ENCODE measurements around the gene DOCK3.
"Not testable (repeated sequence)": the region's sequence is repeated elsewhere in the genome, so short reads cannot be mapped to it uniquely, and the experiment has no call there.

The DOCK3 gene

DNA sequence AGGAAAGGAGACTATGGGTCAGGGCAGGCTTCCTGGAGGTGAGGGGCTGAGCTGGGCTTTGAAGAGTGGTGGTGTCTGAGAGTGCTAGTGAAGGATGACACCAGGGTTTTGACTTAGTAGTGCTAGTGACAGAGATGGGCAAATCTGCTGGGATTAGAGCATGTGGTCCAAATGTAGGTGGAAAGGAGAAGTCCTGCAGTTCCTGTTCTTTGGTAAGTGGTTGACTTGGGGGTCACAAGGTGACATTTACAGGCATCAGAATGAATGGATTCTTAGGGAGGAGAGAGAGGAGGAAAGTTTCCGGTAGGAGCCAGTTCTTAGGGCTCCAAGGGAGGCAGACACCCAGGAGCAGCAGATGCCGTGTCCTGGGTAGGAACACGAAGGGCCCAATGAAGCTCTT lies 796 bp upstream of the DOCK3 start:
- TF ChIP-seq, protein P1, sequence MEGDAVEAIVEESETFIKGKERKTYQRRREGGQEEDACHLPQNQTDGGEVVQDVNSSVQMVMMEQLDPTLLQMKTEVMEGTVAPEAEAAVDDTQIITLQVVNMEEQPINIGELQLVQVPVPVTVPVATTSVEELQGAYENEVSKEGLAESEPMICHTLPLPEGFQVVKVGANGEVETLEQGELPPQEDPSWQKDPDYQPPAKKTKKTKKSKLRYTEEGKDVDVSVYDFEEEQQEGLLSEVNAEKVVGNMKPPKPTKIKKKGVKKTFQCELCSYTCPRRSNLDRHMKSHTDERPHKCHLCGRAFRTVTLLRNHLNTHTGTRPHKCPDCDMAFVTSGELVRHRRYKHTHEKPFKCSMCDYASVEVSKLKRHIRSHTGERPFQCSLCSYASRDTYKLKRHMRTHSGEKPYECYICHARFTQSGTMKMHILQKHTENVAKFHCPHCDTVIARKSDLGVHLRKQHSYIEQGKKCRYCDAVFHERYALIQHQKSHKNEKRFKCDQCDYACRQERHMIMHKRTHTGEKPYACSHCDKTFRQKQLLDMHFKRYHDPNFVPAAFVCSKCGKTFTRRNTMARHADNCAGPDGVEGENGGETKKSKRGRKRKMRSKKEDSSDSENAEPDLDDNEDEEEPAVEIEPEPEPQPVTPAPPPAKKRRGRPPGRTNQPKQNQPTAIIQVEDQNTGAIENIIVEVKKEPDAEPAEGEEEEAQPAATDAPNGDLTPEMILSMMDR (IDR thresholded peaks at IDR 0.05; ENCODE audit: borderline replicate concordance, control extremely low read depth, extremely low read depth, insufficient read depth, missing control alignments): no peak
- in situ Hi-C loops (cut with MboI; ENCODE audit: low sequenced_read_pairs, unreplicated experiment): no loop called here
- DNase-seq (ENCODE audit: low spot score): no peak

DNA sequence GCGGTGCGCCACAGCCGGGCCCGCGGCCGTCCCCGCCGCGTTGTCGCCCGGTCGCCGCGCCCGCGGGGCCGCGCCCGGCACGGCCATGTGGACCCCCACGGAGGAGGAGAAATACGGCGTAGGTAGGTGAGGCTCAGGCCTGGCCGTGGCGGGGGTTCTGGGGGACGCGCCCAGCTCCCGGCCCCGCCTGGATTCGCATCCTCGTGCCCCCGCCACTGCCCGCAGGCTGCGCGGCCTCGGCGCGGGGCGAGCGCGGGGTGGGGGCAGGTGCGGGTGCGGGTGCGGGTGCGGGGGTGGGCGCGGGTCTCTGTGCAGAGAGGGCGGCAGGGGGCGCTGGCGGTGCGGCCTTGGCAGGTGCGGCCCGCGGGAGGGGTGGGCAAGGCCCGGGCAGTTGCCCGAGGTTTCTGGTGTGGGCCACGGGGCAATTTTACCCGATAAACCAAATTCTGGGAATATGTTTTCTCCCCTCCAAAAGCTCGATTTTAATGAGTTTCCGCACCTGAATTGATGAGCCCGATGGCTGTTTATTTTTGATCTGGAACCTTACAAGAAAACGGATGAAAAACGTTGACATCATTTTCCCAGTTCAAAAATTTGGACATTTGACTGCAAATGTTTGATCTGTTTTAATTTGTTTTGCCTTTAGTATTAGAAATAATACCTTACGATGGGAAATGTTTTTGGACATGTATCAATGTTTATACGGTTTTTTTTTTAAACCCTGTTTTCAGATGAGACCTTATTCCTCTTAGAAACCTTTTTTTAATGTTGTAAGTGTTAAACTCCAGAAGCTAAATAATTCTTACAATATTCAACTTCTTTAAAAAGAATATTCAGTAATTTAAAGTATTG lies 678 bp downstream of the DOCK3 start:
- in situ Hi-C loops (cut with MboI; ENCODE audit: low sequenced_read_pairs, unreplicated experiment): no loop called here
- DNase-seq (ENCODE audit: low spot score): peak; percentile 49
- TF ChIP-seq, protein P1 (IDR thresholded peaks at IDR 0.05; ENCODE audit: borderline replicate concordance, control extremely low read depth, extremely low read depth, insufficient read depth, missing control alignments): peak; percentile 16

- TF ChIP-seq, protein P1 (IDR thresholded peaks at IDR 0.05; ENCODE audit: borderline replicate concordance, control extremely low read depth, extremely low read depth, insufficient read depth, missing control alignments): no peak
- no peak for DNase-seq (ENCODE audit: low spot score)
- in situ Hi-C loops (cut with MboI; ENCODE audit: low sequenced_read_pairs, unreplicated experiment): no loop called here
Observed at GRCh38 chr3:50676031-50676705, 1.4 kb downstream of the DOCK3 start.

DNA sequence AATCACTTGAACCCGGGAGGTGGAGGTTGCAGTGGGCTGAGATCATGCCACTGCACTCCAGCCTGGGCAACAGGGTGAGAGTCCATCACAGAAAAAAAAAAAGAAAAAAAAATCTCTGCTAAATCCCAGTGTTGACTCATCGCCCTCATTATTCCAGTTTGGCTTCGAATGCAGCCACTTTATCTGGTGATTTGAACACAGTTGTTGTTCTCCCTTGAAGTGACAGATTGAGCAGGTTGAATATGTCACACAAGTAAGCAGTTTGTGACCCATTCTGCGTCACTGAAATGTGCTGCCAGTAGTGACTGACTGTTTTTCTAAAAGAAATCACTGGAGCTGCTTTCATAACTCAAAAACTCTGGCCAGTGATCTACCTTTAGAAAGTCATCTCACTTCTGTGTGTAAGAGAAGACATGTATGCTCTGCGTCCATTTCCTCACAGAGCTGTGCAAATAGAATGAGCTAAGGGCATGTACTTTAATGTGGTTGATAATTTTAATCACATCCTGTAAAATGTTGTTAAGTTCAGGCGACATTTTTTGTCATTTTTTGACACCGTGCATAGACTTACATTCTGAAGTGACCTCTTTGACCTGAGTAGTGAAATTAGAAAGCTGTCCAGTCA lies 12.5 kb downstream of the DOCK3 start:
- in situ Hi-C loops (cut with MboI; ENCODE audit: low sequenced_read_pairs, unreplicated experiment): no loop called here
- DNase-seq (ENCODE audit: low spot score): no peak
- TF ChIP-seq, protein P1 (IDR thresholded peaks at IDR 0.05; ENCODE audit: borderline replicate concordance, control extremely low read depth, extremely low read depth, insufficient read depth, missing control alignments): no peak

GRCh38 chr3:50687916-50688315 lies 13.2 kb downstream of the DOCK3 start:
- DNase-seq (ENCODE audit: low spot score): no peak
- TF ChIP-seq, protein P1 (IDR thresholded peaks at IDR 0.05; ENCODE audit: borderline replicate concordance, control extremely low read depth, extremely low read depth, insufficient read depth, missing control alignments): no peak
- in situ Hi-C loops (cut with MboI; ENCODE audit: low sequenced_read_pairs, unreplicated experiment): no loop called here

DNA sequence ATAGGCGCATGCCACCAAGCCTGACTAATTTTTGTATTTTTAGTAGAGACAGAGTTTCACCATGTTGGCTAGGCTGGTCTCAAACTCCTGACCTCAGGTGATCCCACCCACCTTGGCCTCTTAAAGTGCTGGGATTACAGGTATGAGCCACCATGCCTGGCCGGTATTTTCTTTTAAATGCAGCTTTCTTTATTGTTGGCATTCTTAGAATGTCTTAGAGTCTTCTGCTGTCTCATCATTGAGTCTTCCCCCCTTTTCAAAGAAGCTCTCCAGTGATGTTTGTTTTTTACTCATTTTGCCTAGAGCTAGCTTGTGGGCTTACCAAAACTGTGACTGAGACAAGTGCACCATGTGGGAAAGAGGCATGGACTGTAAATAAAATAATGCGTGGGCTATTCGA lies 13.9 kb downstream of the DOCK3 start:
- in situ Hi-C loops (cut with MboI; ENCODE audit: low sequenced_read_pairs, unreplicated experiment); DNase-seq (ENCODE audit: low spot score): not testable (repeated sequence)

GRCh38 chr3:50689558-50689957 lies 14.8 kb downstream of the DOCK3 start:
- in situ Hi-C loops (cut with MboI; ENCODE audit: low sequenced_read_pairs, unreplicated experiment): no loop called here
- no peak for DNase-seq (ENCODE audit: low spot score)
- TF ChIP-seq, protein P1 (IDR thresholded peaks at IDR 0.05; ENCODE audit: borderline replicate concordance, control extremely low read depth, extremely low read depth, insufficient read depth, missing control alignments): no peak
